ENCODE data around the gene SP3.

Gene SP3

DNA sequence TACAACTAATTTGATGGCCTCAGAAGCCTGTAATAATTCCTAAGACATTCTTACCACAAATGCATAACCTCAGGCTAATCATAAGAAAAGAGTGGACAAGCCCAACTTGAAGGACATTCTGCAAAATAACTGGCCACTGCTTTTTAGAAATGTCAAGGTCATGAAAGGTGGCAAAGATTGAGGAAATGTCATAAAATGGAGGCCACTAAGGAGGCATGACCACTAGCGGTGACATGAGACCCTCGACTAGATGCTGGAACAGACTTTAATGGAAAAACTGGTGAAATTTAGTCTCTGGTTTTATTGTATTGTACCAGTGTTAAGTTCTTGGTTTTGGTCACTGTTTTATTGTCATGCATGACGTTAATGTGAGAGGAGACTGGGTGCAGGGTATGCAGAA lies 78.6 kb downstream of the SP3 start:
- Histone ChIP-seq H3K4me3 (ENCODE audit: low read depth, low read length) (no peak overlapping the region), H3K9me3 (ENCODE audit: control insufficient read depth, insufficient read depth, low read depth, low read length) (peaks cover 28% of the 10 kb centered on the region), H3K9ac (ENCODE audit: low read length) (no peak overlapping the region), H3K4me1 (ENCODE audit: control insufficient read depth, insufficient read depth, low read length) (no peaks in the 10 kb centered on the region), H3K27ac (ENCODE audit: low read depth, low read length) (no peak overlapping the region), H3K27me3 (ENCODE audit: control insufficient read depth, insufficient read depth, low read length) (no peaks in the 10 kb centered on the region), H3K36me3 (ENCODE audit: control insufficient read depth, insufficient read depth, low read length) (no peaks in the 10 kb centered on the region)

- no peak overlapping the region for H3K9ac ChIP-seq (ENCODE audit: low read length)
- no peak overlapping the region for H3K4me3 ChIP-seq (ENCODE audit: low read depth, low read length)
- H3K9me3 ChIP-seq (ENCODE audit: control insufficient read depth, insufficient read depth, low read depth, low read length) = peaks cover 17% of the 10 kb centered on the region
- H3K4me1 ChIP-seq (ENCODE audit: control insufficient read depth, insufficient read depth, low read length) = no peaks in the 10 kb centered on the region
- no peak overlapping the region for H3K27ac ChIP-seq (ENCODE audit: low read depth, low read length)
- H3K36me3 ChIP-seq (ENCODE audit: control insufficient read depth, insufficient read depth, low read length) = no peaks in the 10 kb centered on the region
- no peaks in the 10 kb centered on the region for H3K27me3 ChIP-seq (ENCODE audit: control insufficient read depth, insufficient read depth, low read length)
Measured at GRCh38 chr2:173884025-173884802, 81.0 kb downstream of the SP3 start.

DNA sequence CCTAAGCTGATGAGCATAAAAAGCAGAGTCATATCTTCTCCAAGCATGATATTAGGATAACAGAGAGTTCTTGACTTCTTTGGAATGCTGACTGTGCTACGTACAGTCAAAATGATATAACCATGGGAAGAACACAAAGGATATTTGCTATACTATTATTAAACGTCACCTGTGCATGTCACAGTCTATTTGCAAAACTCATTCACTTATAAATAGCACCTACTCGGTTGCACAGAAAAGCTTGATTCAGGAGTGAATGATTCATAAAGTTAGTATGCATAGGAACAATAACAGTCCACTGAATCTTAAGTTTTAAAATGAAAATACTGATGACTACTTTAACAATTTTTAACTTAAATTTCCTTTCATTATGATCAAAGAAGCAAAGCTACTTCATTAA lies 83.3 kb downstream of the SP3 start:
- Histone ChIP-seq H3K27ac (ENCODE audit: low read depth, low read length) (no peak overlapping the region), H3K27me3 (ENCODE audit: control insufficient read depth, insufficient read depth, low read length) (no peaks in the 10 kb centered on the region), H3K4me1 (ENCODE audit: control insufficient read depth, insufficient read depth, low read length) (no peaks in the 10 kb centered on the region), H3K9me3 (ENCODE audit: control insufficient read depth, insufficient read depth, low read depth, low read length) (peaks cover 3% of the 10 kb centered on the region; the same call in 1 of the 2 replicates), H3K36me3 (ENCODE audit: control insufficient read depth, insufficient read depth, low read length) (no peaks in the 10 kb centered on the region), H3K9ac (ENCODE audit: low read length) (no peak overlapping the region), H3K4me3 (ENCODE audit: low read depth, low read length) (no peak overlapping the region)

DNA sequence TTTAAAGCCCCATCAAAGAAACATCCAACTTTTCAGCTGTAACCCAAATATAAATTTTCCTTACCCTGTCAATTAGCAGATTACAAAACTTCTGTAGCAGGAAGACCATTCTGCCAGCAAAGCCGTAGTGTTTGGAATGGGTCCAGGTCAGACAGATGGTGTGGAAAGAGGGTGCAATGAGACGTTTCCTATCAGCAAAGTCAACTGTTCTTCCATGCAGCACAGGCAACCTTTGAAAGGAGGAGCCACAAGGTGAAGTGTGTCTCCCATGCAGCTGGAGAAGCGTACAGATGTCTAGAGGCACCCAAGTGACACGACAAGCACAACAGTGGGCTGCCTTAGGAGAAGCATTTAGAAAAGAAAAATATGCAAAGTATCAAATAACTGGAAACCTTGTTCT lies 83.7 kb downstream of the SP3 start:
- no peak overlapping the region for H3K9ac ChIP-seq (ENCODE audit: low read length)
- no peak overlapping the region for H3K27ac ChIP-seq (ENCODE audit: low read depth, low read length)
- H3K4me3 ChIP-seq (ENCODE audit: low read depth, low read length) = no peak overlapping the region

GRCh38 chr2:173880561-173880960 lies 84.6 kb downstream of the SP3 start:
- Histone ChIP-seq H3K27me3 (ENCODE audit: control insufficient read depth, insufficient read depth, low read length) (no peaks in the 10 kb centered on the region), H3K27ac (ENCODE audit: low read depth, low read length) (no peak overlapping the region), H3K4me1 (ENCODE audit: control insufficient read depth, insufficient read depth, low read length) (no peaks in the 10 kb centered on the region), H3K36me3 (ENCODE audit: control insufficient read depth, insufficient read depth, low read length) (no peaks in the 10 kb centered on the region), H3K9me3 (ENCODE audit: control insufficient read depth, insufficient read depth, low read depth, low read length) (no peaks in the 10 kb centered on the region), H3K4me3 (ENCODE audit: low read depth, low read length) (no peak overlapping the region), H3K9ac (ENCODE audit: low read length) (no peak overlapping the region)

More for the DNA sequence above, 83.7 kb downstream of the SP3 start:
- Histone ChIP-seq H3K9me3 (ENCODE audit: control insufficient read depth, insufficient read depth, low read depth, low read length) (peaks cover 3% of the 10 kb centered on the region; the same call in 1 of the 2 replicates), H3K27me3 (ENCODE audit: control insufficient read depth, insufficient read depth, low read length) (no peaks in the 10 kb centered on the region), H3K36me3 (ENCODE audit: control insufficient read depth, insufficient read depth, low read length) (no peaks in the 10 kb centered on the region), H3K4me1 (ENCODE audit: control insufficient read depth, insufficient read depth, low read length) (no peaks in the 10 kb centered on the region)

GRCh38 chr2:173876833-173877413 lies 88.2 kb downstream of the SP3 start:
- H3K27me3 ChIP-seq (ENCODE audit: control insufficient read depth, insufficient read depth, low read length) = no peaks in the 10 kb centered on the region
- no peak overlapping the region for H3K27ac ChIP-seq (ENCODE audit: low read depth, low read length)
- no peaks in the 10 kb centered on the region for H3K9me3 ChIP-seq (ENCODE audit: control insufficient read depth, insufficient read depth, low read depth, low read length)
- H3K4me1 ChIP-seq (ENCODE audit: control insufficient read depth, insufficient read depth, low read length) = peaks cover 7% of the 10 kb centered on the region; the same call in 1 of the 2 replicates
- H3K36me3 ChIP-seq (ENCODE audit: control insufficient read depth, insufficient read depth, low read length) = no peaks in the 10 kb centered on the region
- H3K9ac ChIP-seq (ENCODE audit: low read length) = no peak overlapping the region
- H3K4me3 ChIP-seq (ENCODE audit: low read depth, low read length) = no peak overlapping the region

- no peak overlapping the region for H3K9ac ChIP-seq (ENCODE audit: low read length)
- no peaks in the 10 kb centered on the region for H3K36me3 ChIP-seq (ENCODE audit: control insufficient read depth, insufficient read depth, low read length)
- no peak overlapping the region for H3K27ac ChIP-seq (ENCODE audit: low read depth, low read length)
- no peaks in the 10 kb centered on the region for H3K27me3 ChIP-seq (ENCODE audit: control insufficient read depth, insufficient read depth, low read length)
- H3K4me1 ChIP-seq (ENCODE audit: control insufficient read depth, insufficient read depth, low read length) = peaks cover 7% of the 10 kb centered on the region; the same call in 1 of the 2 replicates
- no peaks in the 10 kb centered on the region for H3K9me3 ChIP-seq (ENCODE audit: control insufficient read depth, insufficient read depth, low read depth, low read length)
- no peak overlapping the region for H3K4me3 ChIP-seq (ENCODE audit: low read depth, low read length)
Measured at GRCh38 chr2:173874894-173875237, 90.3 kb downstream of the SP3 start.

DNA sequence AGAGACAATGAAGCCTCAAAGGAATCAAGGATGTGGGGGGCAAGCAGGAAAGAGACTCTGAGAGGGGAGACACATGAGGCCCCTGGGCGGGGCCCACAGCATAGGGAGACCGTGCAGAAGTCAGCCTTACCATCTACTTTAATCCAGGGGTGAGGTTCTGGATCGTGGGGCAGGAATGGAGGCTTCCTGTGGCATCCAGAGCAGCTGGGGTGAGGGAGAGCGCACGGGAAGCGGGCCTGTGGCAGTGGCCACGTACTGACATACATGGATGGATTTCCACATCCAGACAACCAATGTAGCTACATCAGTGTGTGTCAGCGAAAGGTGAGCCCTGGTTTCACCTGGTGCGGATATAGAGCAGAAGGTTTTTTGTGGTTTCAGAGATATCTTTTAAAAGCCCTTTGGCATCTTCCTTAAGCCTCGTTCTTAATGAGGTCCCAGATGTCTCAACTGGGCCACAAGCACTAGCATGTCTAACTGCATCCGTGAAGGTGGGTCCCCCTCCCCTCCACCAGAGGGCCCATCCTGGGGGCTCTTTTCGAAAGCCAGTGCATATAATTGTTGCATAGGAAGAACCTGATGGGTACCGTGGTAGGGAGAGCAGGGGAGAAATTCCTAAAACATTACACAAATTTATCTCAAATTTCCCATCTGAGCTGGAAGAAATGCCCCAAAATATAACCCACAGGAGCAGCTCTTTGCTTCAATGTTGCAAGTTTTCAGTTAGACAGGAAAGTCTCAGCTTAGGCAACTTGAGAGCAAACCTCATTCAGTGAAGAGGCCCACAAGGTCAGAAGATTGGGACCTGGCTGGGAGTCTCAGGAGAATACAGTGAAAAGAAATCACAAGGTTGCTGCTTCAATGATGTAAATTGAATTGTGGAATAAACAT lies 90.9 kb downstream of the SP3 start:
- Histone ChIP-seq H3K36me3 (ENCODE audit: control insufficient read depth, insufficient read depth, low read length) (no peaks in the 10 kb centered on the region), H3K27ac (ENCODE audit: low read depth, low read length) (no peak overlapping the region), H3K9ac (ENCODE audit: low read length) (no peak overlapping the region), H3K27me3 (ENCODE audit: control insufficient read depth, insufficient read depth, low read length) (no peaks in the 10 kb centered on the region), H3K4me3 (ENCODE audit: low read depth, low read length) (no peak overlapping the region), H3K4me1 (ENCODE audit: control insufficient read depth, insufficient read depth, low read length) (peaks cover 7% of the 10 kb centered on the region; the same call in 1 of the 2 replicates), H3K9me3 (ENCODE audit: control insufficient read depth, insufficient read depth, low read depth, low read length) (no peaks in the 10 kb centered on the region)

DNA sequence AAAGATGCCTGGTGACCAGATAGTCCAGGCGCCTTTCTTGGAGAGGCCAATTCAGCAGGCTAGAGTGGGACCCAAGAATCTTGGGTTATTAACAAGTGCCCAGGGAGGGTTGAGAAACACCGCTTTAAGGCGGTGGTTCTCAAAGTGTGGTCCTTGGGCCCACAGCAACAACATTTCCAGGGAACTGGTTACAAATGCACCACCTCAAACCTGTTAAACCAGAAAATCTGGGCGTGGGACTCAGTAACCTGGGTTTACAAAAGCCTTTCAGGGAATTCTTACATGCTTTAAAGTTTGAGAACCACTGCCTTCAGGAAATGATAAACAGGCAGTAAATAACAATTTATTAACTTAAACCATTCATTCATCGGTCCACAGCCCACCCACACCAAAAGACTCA lies 92.5 kb downstream of the SP3 start:
- H3K9ac ChIP-seq (ENCODE audit: low read length) = no peak overlapping the region

DNA sequence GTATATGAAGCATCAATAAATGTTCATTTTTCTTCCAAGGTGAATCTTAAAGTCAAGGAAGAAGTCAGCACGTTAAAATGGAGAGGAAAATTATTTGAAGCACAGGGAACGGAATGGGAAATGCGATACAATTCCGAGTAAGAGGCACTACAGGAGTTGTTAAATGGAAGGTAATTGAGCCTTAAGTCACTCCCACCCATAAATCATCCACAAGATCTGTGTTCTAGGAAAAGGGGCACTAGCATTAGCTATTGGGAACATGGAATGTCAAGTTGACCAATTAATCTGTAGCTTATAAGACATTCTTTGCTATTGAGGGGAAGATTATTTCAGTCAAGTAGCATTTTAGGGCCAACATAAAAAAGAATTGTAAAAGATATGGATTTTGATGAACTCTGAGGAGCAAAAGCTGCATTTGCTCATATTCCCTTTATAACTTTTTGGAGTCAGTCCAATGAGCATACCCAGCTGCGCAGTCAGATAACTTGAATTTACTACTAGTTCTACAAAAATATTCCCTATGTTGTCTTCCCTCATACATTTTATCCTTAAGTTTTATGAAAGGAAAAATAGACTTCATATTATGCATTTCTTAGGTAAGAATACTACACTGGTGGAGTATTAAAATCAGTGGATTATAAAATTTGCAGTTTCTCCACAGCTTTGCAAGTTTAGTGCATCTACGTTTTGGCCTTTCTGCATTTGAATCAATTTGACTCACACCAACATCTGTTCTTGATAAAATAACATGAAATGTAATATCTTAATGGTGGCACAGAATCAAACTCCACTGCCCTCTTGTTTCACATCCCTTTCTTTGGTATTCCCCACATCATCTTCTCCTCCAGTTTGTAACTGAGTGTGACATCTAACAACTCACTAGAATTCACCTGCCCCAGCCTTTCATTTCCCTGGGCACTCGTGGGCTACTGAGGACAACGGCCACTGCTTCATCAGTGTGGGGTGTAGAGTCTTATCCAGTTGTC lies 95.6 kb downstream of the SP3 start:
- H3K36me3 ChIP-seq (ENCODE audit: control insufficient read depth, insufficient read depth, low read length) = no peaks in the 10 kb centered on the region
- H3K9me3 ChIP-seq (ENCODE audit: control insufficient read depth, insufficient read depth, low read depth, low read length) = no peaks in the 10 kb centered on the region
- no peak overlapping the region for H3K9ac ChIP-seq (ENCODE audit: low read length)
- H3K27me3 ChIP-seq (ENCODE audit: control insufficient read depth, insufficient read depth, low read length) = no peaks in the 10 kb centered on the region
- no peak overlapping the region for H3K27ac ChIP-seq (ENCODE audit: low read depth, low read length)
- no peak overlapping the region for H3K4me3 ChIP-seq (ENCODE audit: low read depth, low read length)
- H3K4me1 ChIP-seq (ENCODE audit: control insufficient read depth, insufficient read depth, low read length) = peaks cover 11% of the 10 kb centered on the region; the same call in 1 of the 2 replicates

More for the DNA sequence above, 92.5 kb downstream of the SP3 start:
- H3K4me3 ChIP-seq (ENCODE audit: low read depth, low read length) = no peak overlapping the region
- H3K9me3 ChIP-seq (ENCODE audit: control insufficient read depth, insufficient read depth, low read depth, low read length) = no peaks in the 10 kb centered on the region
- no peaks in the 10 kb centered on the region for H3K36me3 ChIP-seq (ENCODE audit: control insufficient read depth, insufficient read depth, low read length)
- peaks cover 7% of the 10 kb centered on the region; the same call in 1 of the 2 replicates for H3K4me1 ChIP-seq (ENCODE audit: control insufficient read depth, insufficient read depth, low read length)
- H3K27ac ChIP-seq (ENCODE audit: low read depth, low read length) = no peak overlapping the region
- H3K27me3 ChIP-seq (ENCODE audit: control insufficient read depth, insufficient read depth, low read length) = no peaks in the 10 kb centered on the region
